ENCODE results near the gene PTPRD.

The PTPRD gene

DNA sequence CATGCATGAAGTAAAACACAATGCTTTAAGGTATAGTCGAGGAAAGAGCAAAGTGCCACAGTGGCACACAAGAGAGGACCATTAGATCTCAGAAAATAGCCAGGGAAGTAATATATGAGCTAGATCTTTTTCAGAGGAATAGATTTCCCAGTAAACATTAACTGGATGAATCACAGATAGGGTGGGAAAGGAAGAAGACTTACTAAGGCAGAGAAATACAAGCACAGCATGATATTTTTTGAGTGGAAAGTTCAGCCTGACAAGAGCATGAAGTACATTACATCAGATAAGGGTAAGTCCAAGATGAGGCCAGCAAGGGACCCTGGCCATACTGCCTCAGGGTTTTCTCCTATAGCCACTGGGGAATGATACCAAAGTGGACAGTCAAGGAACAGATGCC lies 2008.6 kb downstream of the PTPRD start:
- DNase-seq = no peak

DNA sequence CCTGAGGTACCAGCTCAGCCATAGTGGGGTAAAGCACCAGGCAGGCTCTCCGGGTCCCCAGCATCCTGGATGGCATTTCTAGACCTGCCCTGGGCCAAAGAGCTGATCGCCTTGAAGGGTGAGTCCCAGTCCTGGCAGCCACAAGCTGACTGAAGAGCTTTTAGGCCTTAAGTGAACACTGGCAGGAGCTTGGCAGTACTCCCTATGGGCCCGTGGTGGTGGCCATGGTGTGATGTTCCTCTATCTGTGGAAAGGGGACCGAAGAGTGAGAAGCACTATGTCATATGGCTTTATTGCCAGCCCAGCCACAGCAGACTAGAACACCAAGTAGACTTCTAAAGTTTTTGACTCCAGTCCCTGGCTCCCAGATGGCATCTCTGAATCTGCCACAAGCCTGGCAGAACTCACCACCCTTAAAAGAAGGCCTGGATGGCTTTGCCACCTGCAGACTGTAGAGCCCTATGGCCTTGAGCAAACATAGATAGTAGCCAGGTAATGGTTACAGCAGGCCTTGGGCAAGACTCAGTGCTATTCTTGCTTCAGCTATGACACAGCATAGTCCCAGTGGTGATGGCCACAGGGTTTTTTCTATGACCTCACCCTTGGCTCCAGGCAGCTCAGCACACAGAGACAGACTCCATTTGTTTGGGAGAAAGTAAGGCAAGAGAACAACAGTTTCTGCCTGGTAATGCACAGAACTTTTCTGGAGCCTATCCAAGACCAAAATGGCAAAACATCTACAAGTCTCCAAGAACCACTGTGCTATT lies 2011.7 kb downstream of the PTPRD start:
- DNase-seq = no peak

DNA sequence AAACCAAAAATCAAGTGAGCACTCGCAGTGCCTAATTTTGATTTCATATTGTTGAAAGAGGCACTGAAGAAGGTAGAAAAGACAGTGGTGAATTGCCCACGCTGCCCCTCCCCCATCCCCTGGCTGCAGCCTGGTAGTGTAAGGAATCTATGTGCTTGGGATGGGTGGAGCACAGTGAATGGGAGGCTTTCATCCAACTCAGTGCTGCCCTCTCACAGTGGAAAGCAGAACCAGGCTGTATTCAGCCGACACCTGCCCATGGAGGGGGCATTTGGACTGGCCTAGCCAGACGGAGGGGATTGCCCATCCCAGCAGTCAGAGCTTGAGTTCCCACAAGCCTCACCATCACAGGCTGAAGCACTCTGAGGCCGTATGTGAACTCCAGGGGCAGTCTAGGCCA lies 2012.9 kb downstream of the PTPRD start:
- DNase-seq = no peak

DNA sequence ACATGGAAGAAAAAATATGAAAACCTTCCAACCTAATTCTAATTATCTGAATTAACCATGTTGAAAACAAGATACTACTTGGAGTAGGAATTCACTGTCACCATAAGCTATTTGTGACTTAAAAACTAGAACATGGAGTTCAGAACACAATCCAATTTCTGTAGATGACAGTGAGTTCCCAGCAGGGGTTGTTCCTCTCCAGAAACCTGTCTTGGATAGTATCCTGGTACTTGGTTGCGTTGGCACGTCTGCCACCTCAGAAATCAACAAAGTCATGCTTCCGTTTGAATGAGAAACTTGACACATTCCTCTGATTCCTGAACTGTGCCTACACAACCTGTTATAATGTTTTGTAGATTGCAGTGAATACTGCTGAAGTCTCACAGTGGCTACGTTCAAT lies 2023.3 kb downstream of the PTPRD start:
- no peak for DNase-seq

DNA sequence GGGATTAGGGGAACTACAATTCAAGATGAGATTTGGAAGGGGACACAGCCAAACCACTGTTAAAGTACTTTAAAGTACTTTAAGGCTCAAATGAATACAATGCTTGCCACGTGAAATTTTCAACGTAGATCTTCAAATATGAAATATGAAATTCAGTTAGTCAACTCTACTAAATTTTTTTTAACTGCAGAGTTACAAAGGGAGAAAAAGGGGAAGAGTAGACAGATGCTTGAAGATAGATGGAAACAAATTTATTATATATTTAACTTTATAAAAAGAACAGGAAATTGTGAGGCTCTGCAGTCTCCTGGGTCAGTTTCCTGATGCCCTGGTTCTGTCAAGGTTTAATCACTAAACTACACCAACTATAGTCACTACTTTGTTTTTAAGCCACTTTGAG lies 2027.8 kb downstream of the PTPRD start:
- no peak for DNase-seq

DNA sequence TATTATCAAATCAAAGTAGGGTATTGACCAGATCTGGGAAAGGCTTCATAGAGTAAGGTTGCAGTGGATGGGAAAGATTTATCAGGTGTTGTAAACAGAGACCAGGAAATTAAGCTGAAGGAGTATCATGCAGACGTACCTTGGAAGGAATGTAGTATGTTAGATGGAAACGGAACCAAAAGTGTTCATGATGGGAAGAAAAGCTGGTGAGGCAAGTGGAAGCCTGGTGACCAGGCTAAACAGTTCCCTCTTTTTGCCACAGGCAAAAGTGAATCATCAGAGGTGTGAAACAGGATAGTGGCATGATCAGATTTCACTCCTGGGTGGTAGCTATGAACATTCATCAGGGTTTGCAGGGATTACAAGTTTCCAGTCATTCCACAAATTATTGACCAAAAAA lies 2033.1 kb downstream of the PTPRD start:
- no peak for DNase-seq

DNA sequence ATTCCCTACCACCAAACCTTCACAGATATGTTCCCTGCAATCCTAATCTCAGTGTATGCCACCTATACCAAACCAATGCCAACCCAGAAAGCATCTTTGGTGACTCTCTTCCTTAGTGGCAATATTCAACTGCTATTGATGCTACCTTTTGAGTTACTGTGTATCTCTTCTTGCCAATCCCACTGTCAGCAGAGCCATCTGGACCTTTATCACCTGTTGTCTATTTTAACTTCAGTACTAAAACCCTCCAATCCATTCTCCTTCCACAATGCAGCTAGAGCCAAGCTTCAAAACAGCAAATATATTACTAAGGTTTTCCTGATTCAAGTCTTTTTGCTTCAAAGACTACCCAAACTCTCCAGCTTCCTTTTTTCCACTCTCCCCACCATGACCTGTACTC lies 2036.1 kb downstream of the PTPRD start:
- DNase-seq = no peak

DNA sequence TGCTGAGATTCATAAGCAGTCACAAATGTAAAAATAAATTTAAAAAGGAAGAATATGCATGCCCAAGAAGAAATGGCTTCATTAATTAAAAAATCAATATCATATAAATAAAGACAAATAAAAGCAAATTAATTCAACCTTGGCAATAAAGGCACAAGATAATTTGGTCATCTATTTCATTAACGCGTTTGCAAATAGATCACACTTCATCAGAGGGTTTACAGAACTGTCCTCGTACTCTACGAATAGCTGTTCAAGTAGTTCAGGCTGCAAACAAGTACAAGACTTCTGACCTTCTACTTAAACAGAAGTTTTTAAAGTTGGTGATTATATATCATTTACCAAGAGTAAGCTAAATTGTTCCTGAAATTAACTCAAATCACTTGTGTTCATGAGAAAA lies 2038.0 kb downstream of the PTPRD start:
- DNase-seq = no peak

DNA sequence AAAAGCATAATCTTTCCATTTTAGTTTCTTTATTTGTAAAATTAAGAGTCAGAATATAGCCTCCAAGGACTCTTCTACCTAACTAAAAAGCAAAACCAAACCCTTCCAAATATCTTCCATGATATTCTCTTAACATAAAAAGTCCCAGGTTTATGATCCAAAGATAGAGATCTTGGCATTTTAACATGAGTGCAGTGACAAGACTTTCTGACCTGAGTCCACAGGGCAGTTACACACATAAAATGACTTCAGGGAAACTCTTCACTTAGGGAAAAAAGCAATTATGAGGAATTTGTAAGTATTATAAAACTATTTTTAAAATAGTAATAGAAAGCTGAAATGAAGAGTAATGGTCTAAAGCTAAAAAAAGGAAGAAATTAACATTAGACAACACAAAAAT lies 2040.6 kb downstream of the PTPRD start:
- DNase-seq = no peak

DNA sequence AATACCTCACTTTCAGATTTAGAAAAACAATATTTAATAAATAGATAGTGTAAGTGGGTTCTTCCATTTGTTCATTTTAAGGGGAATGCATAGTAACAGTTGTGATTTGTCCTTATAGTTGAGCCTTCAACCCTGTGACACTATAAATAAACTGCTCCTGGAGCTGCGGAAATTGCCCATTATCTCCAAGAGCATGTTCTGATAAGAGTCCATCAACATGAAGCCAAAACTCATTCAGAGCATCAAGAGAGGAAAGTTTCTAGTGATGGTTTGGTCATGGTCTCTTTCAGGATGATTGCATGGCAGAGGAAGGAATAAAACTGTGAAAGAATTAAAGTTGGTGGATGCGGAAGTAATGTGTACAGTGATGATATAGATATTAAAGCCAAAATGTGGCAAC lies 2041.2 kb downstream of the PTPRD start:
- no peak for DNase-seq

DNA sequence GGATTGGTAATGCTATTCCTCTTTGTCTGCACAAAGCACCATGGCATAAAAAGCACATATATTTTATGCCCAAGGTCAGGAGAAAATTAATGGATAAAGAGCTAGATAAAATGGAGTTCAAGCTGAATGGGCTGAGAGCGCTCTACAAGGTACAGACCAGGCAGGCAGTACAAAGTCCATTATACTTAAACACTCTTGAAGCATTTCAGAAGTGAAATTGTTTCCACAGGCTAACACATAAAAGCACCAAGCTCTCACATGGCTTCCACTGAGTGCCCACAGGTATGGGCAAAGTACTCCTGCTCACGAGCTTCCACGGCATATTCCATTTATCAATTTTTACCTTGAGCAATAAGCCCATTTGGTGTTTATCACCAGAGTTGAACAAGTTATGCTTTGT lies 2042.0 kb downstream of the PTPRD start:
- DNase-seq = no peak

DNA sequence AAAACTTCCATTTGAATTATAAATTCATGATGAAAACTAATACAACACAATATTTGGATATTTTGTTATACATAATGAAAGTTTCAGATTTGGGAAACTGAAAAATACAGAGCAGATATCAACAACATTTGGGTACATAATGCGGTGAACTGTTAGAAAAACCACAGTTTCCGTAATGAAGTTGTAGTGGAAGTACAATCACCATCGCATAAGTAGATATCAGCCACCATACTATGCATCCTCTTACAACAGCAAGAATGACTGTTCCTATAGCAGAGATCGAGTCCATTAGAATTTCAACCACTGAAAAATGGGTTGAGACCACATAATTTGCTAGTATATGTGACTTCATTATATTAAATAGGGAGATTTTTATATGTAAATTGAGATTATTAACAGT lies 2043.0 kb downstream of the PTPRD start:
- DNase-seq = no peak

DNA sequence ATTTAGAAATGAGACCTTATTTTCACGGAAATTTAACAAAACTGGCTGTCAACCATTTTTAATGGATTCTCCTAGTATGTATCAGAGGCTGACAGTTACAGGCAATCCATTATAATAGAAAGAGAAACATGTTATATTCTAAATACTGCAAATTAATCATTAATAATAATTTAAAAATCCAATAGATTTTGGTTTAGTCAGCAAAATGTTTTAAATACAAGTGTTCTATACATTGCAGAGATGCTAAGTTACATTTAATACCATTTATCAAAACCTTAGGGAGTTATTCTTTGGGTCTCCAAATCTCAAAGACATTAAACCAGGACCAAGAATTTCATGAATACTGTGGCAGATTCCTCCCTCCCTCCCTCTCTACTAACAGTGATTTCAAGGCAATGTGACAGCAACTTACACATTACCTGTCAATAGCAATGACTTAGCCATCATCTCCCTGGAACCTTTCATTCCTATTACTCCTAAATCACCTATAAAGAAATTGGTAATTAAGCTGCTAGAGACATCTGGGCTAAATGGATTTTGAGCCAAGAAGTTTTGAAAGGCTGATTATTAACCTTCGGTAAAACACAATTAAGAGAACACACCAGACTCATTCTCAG lies 2044.7 kb downstream of the PTPRD start:
- no peak for DNase-seq

DNA sequence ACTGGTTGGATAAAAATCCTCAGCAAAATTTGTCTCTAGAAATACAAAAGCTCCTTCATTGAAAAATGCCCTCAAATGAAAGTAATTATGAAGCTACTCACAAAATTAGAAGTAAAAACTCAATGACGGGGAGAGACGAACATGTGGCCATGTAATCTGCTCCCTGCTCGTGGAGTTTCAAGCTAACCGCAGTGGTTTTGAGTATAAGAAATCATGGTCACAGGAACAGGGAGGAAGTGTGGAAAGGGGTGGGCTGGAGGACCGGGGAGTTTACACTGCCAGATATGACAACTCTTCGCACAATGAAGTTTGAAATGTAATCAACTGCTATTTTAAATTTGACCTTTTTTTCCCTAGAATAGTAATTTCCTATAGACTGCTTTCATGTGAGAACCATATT lies 2047.8 kb downstream of the PTPRD start:
- DNase-seq = no peak

DNA sequence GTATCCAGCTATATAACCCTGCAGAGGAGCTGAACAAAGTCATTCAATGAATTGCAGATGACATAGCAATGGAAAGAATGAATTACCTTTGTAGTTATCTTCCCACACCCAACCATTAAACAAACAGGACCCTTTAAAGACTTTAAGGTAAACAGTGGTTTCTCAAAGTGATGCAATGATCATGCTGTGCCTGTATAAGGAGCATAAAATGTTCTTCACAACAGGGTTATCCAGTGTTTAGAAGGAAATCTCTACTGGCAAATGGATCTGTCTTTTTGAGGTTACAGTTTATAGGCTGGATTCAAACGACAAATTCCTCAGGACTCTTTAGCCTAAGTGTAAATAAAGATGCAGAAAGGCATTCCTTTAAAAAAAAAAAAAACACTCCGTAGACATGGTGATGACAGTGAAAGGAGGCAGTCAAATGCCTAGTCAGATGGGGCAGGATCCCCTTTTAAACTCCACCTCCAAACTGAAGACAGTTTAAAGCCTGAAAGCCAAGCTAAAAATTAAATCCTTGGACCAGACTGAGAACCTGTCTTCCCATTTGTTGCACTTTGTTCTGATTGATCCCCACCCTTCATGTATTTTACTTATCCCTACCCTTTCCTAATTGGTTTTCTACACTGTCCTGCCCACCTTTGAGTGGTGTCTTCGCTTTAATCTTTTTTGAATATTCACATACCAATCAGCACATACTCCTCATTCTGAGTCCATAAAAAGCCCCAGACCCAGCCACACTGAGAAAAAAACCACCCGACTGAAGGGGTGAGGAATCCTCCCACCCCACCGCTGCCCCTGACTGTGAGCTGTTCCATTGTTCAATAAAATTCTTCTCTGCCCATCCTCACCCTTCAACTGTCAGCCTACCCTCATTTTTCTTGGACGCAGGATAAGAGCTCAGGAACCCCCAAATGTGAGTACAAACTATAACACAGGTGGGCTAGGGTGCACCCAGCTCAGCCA lies 2052.0 kb downstream of the PTPRD start:
- DNase-seq = no peak

DNA sequence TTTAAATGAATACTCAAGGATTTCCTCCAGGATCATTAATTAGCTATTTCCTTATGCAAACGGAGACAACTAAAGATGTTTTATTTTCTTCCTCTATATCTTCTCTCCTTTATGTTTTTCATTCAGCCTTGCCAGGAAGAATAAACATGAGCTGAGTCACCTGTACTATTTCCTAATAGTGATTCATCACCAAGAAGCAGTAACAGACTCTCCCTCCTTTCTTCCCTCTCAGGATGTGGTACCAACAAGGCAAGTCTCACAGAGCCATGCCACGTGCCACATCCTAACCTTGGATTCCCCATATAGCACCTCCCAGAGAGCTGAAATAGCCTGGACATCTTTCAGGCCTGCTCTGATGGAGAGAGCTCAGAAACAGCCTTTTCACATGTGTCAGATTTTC lies 2054.6 kb downstream of the PTPRD start:
- no peak for DNase-seq

DNA sequence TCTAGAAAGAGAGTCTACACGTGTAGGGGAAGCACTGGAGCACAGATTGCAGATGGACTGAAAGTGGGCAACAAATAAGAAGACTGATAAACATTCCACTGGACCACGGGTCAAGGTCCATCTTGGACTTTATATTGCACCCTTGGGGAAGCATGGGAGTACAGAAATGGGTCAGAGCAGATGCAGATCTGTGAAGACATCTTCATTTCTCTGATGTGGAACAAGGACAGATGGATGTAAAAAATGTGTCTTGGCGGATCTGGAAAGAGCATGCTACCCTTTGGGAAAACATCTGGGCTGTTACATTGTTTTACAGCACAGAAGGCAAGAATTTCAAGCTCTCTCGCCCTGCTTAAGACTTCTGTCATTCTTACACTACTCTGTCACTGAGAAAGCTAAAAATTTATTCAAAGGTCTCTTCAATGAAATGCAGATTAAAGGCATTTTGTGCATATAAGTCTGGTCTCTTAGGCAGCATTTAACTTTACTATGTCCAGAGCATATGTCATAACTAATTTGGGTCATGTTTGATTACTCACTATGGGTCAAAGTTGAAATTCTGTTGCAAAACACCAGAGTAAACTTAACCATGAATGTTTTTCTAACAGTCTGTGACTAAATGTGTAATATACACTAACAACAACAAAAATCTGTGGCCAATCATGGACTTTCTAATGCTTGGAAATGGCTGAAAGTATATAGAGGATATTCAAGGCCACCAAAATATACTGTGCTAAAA lies 2056.9 kb downstream of the PTPRD start:
- DNase-seq = no peak

DNA sequence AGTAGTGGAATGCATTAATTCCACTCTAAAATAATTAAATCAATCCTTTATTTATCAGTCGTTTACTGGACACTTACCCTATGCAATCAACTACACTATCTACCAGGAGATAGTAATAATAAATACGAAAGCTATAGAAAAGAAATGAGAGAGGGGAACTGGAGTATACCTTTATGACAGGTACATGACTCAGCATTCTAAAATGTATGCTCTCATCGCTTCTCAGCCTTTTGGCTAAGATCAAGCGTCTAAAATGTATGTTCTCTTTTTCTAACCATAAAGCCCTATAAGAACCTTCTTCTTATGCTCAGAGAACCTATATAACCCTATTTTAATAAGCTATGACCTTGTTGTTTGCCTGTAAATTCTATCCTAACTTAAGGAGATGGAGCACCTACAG lies 2059.4 kb downstream of the PTPRD start:
- DNase-seq = no peak

DNA sequence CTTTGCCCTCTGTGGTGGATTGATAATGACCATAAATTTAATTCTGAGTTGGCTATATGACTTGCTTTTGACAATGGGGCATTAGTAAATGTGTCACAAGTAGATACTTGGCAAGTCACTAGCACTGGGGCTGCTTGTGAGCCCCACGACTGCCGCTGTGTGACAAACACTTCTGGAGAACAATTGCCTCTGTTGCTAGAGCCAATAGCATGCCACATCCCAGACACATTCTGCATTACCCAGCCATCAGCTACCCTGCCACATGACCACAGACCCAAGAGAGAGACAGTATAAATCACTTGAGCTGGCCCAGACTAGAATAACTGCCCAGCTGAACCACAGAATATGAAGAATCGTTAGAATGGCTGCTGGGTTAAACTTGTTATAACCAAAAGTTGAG lies 2060.1 kb downstream of the PTPRD start:
- DNase-seq = no peak

DNA sequence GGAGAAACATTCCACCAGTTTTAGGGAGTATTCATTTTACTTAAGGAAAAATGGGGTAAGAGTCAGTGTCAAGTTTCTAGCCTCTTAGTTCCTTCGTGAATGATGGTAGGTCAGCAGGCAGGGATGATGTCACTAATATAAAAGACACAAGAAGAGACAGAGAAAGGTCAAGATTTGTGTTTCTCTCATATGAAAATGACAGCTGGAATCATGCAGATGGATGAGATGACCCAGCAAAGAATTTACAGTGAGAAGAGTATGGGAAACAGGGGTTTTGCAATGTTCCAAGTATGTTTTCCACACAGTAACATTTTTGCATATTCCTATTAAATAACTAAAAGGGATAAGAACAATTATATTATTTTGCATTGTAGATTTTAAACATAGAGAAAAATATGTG lies 2063.6 kb downstream of the PTPRD start:
- no peak for DNase-seq

DNA sequence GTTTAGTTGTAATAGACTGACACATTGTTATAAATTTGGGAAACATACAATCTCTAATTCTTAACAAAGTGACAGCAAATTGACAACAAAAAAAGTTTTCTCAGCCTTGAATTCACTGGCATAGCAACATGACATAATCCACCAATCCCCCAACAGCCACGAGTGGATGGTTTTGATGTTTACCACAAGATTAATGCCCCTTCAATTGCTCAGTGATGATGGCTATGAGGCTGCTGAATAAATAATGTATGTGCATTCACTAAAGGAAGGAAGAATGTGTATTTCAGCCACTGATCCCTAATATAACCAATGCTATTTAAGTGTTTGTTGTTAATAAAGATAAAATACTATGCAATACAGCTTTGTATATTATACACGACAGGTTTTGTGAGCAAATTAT lies 2069.6 kb downstream of the PTPRD start:
- no peak for DNase-seq

DNA sequence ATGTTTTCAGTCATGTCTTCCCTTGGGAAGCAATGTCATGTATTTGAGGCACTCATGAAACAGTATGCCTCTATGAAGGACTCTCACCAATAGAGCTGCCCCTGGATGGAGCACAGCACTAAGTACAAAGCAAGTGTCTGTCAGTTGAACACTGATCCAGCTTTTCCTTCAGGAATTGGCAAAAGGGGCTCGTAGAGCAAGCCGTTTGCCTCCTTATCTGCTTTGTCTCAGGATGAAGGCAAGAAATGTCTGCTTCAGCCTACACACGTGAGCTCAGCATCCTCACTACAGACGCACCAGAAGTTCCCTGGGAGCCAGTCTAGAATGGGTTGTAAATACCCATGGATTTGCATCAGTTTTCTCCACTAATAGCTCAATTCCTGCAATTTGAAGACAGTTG lies 2070.3 kb downstream of the PTPRD start:
- DNase-seq = no peak

DNA sequence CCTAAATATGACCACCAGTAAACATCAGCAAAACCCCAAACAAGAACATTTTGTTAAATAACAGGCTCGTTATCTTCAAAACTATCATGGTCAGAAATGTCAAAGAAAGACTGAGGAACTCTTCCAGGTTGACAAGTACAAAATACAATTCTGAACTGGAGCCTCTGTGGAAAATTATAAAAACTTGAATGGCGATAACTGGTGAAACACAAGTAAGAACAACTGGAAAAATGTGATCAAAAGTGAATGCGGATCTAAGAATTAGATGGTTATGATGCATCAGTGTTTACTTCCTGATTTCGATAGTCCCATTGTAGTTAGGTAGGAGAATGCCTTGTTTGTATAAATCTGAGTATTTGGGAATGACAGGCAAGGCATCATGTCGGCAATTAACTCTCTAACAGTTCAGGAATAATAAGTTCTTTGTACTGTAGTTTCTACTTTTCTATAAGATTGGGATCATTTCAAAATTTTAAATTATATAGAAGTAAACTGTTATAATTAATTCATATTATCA lies 2073.1 kb downstream of the PTPRD start:
- DNase-seq = no peak

Data from NCI-H2171 treated with DMSO at 0.1 percent for 48 hours (cell line).